ENCODE data around the gene CYTH2.

The CYTH2 gene

GRCh38 chr19:48480558-48481500 is 11.7 kb downstream of the CYTH2 start:
- Histone ChIP-seq H3K9me2 (replicated peaks; ENCODE audit: insufficient read depth, low read length) (no peaks in the 10 kb centered on the region), H3K9ac (ENCODE audit: low read length) (no peak overlapping the region), H3F3A (ENCODE audit: insufficient read depth) (0 out of 2 replicates have a peak, but pooled peaks cover 5% of the 10 kb centered on the region), H3K79me2 (ENCODE audit: insufficient read depth, low read length) (no peaks in the 10 kb centered on the region), H3K9me3 (ENCODE audit: insufficient read depth, low read length) (no peaks in the 10 kb centered on the region), H3K27me3 (ENCODE audit: low read length) (no peaks in the 10 kb centered on the region), H3K4me3 (ENCODE audit: insufficient read depth, low read length, poor library complexity, severe bottlenecking) (no peak overlapping the region), H3K4me2 (ENCODE audit: low read depth, low read length, poor library complexity, severe bottlenecking) (no peak overlapping the region), H4K20me1 (ENCODE audit: low read depth, low read length) (no peaks in the 10 kb centered on the region), H3K27ac (ENCODE audit: low read depth, low read length) (no peak overlapping the region), H2AFZ (ENCODE audit: low read depth, low read length, severe bottlenecking) (no peak overlapping the region), H3K36me3 (ENCODE audit: low read length) (no peaks in the 10 kb centered on the region)
- no peak for TF ChIP-seq EZH2phosphoT487 (conservative IDR thresholded peaks at IDR 0.05; ENCODE audit: low read length)
- TF ChIP-seq CTCF (IDR thresholded peaks at IDR 0.05; ENCODE audit: insufficient read depth, low read length, poor library complexity, severe bottlenecking) = no peak

- no peak overlapping the region for H3K9ac ChIP-seq (ENCODE audit: low read length)
- no peak overlapping the region for H2AFZ ChIP-seq (ENCODE audit: low read depth, low read length, severe bottlenecking)
- no peaks in the 10 kb centered on the region for H3K9me2 ChIP-seq (replicated peaks; ENCODE audit: insufficient read depth, low read length)
- H4K20me1 ChIP-seq (ENCODE audit: low read depth, low read length) = no peaks in the 10 kb centered on the region
- no peaks in the 10 kb centered on the region for H3K79me2 ChIP-seq (ENCODE audit: insufficient read depth, low read length)
- 0 out of 2 replicates have a peak, but pooled peaks cover 5% of the 10 kb centered on the region for H3F3A ChIP-seq (ENCODE audit: insufficient read depth)
- H3K36me3 ChIP-seq (ENCODE audit: low read length) = no peaks in the 10 kb centered on the region
- no peak overlapping the region for H3K4me2 ChIP-seq (ENCODE audit: low read depth, low read length, poor library complexity, severe bottlenecking)
- H3K27me3 ChIP-seq (ENCODE audit: low read length) = no peaks in the 10 kb centered on the region
- TF ChIP-seq CTCF (IDR thresholded peaks at IDR 0.05; ENCODE audit: insufficient read depth, low read length, poor library complexity, severe bottlenecking) (no peak), EZH2phosphoT487 (conservative IDR thresholded peaks at IDR 0.05; ENCODE audit: low read length) (no peak)
- no peak overlapping the region for H3K4me3 ChIP-seq (ENCODE audit: insufficient read depth, low read length, poor library complexity, severe bottlenecking)
- H3K9me3 ChIP-seq (ENCODE audit: insufficient read depth, low read length) = no peaks in the 10 kb centered on the region
- H3K27ac ChIP-seq (ENCODE audit: low read depth, low read length) = no peak overlapping the region
These were observed 12.9 kb downstream of the CYTH2 start for GRCh38 chr19:48481846-48482639.

- Histone ChIP-seq H3K27ac (ENCODE audit: low read depth, low read length) (no peak overlapping the region), H3F3A (ENCODE audit: insufficient read depth) (0 out of 2 replicates have a peak, but pooled peaks cover 5% of the 10 kb centered on the region)
- TF ChIP-seq EZH2phosphoT487 (conservative IDR thresholded peaks at IDR 0.05; ENCODE audit: low read length) (no peak), CTCF (IDR thresholded peaks at IDR 0.05; ENCODE audit: insufficient read depth, low read length, poor library complexity, severe bottlenecking) (no peak)
These were observed 14.1 kb downstream of the CYTH2 start for GRCh38 chr19:48483301-48483700.

More at GRCh38 chr19:48483301-48483700, 14.1 kb downstream of the CYTH2 start:
- H3K4me2 ChIP-seq (ENCODE audit: low read depth, low read length, poor library complexity, severe bottlenecking) = no peak overlapping the region
- H4K20me1 ChIP-seq (ENCODE audit: low read depth, low read length) = no peaks in the 10 kb centered on the region
- H3K27me3 ChIP-seq (ENCODE audit: low read length) = no peaks in the 10 kb centered on the region
- H3K9me2 ChIP-seq (replicated peaks; ENCODE audit: insufficient read depth, low read length) = no peaks in the 10 kb centered on the region
- H3K9ac ChIP-seq (ENCODE audit: low read length) = no peak overlapping the region
- no peaks in the 10 kb centered on the region for H3K9me3 ChIP-seq (ENCODE audit: insufficient read depth, low read length)
- no peaks in the 10 kb centered on the region for H3K36me3 ChIP-seq (ENCODE audit: low read length)
- H2AFZ ChIP-seq (ENCODE audit: low read depth, low read length, severe bottlenecking) = no peak overlapping the region
- H3K79me2 ChIP-seq (ENCODE audit: insufficient read depth, low read length) = no peaks in the 10 kb centered on the region
- H3K4me3 ChIP-seq (ENCODE audit: insufficient read depth, low read length, poor library complexity, severe bottlenecking) = no peak overlapping the region
